NCI-H1092 treated with DMSO at 0.1 percent for 48 hours (cell line): ENCODE results near the gene RAD23B.

ENCODE experiments used
- DNase-seq: peaks from one replicate; lab custom pipeline; 2025; lab: John Stamatoyannopoulos, UW

Gene RAD23B

DNA sequence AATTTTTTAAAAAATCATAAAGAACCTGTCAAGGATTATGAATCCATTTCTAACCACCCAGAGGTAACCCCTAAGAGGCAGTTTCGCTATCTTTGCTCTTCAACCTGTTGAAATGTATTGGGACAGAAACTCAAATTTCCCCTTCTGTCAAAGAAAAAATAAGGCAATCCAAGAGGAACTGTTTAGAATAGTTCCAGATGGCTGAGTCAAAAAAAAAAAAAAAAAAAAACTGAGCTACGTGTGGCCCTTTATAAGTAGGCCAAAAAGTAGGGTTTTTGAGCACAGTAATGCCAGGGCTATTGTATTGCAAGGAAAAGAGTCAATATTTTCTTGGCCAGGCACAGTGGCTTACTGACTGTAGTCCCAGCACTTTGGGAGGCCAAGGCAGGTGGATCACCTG is 94.9 kb downstream of the RAD23B start:
- no peak for DNase-seq
